ENCODE results near the gene RANGRF.

The RANGRF gene

DNA sequence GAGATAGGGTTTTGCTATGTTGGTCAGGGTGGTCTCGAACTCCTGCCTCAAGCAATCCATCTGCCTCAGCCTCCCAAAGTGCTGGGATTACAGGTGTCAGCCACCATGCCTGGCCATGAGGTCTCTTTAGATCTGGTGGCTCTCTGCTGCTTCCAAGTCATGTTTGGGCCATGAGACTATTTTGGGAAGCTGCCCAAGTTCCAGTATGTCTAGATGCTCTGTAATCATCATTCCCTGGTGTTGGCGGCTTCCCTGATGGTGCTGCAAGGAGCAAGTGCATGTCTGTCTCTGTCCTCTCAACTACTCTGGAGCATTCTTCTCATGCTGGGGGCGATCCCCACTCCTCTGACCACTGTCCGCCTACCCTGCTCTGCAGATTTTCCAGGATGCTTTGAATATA lies 44.8 kb downstream of the RANGRF start:
- no peak overlapping the region for H3K9ac ChIP-seq (ENCODE audit: low read length)
- no peak overlapping the region for H2AFZ ChIP-seq (ENCODE audit: low read length)
- no peaks in the 10 kb centered on the region for H3F3A ChIP-seq (ENCODE audit: insufficient read depth, low read length)
- H3K4me3 ChIP-seq (ENCODE audit: low read length) = no peak overlapping the region
- no peak for DNase-seq
- TF ChIP-seq EZH2phosphoT487 (IDR thresholded peaks at IDR 0.05; ENCODE audit: low read length) = no peak
- TF ChIP-seq CTCF (IDR thresholded peaks at IDR 0.05; ENCODE audit: low read length) = no peak
- no peak for TF ChIP-seq EZH2 (optimal IDR thresholded peaks at IDR 0.05; ENCODE audit: low read depth, low read length)
- H4K20me1 ChIP-seq (ENCODE audit: insufficient read depth, low read length) = no peaks in the 10 kb centered on the region
- no peaks in the 10 kb centered on the region for H3K9me3 ChIP-seq (replicated peaks; ENCODE audit: insufficient read depth, low read length)
- no peak overlapping the region for H3K4me2 ChIP-seq (ENCODE audit: low read depth, low read length)
- H3K4me1 ChIP-seq (ENCODE audit: low read length) = no peaks in the 10 kb centered on the region
- no peaks in the 10 kb centered on the region for H3K36me3 ChIP-seq (replicated peaks; ENCODE audit: insufficient read depth, low read length)
- 0 out of 2 replicates have a peak, but pooled peaks cover under 1% of the 10 kb centered on the region for H3K27me3 ChIP-seq (replicated peaks; ENCODE audit: insufficient read depth, low read length)
- H3K27ac ChIP-seq (ENCODE audit: low read length) = no peak overlapping the region
- no peaks in the 10 kb centered on the region for H3K79me2 ChIP-seq (ENCODE audit: low read length)
- no peaks in the 10 kb centered on the region for H3K9me2 ChIP-seq (replicated peaks; ENCODE audit: insufficient read depth, low read length)

GRCh38 chr17:8337802-8338752 lies 49.6 kb downstream of the RANGRF start:
- Histone ChIP-seq H3K4me3 (ENCODE audit: low read length) (no peak overlapping the region), H3K4me2 (ENCODE audit: low read depth, low read length) (no peak overlapping the region)

DNA sequence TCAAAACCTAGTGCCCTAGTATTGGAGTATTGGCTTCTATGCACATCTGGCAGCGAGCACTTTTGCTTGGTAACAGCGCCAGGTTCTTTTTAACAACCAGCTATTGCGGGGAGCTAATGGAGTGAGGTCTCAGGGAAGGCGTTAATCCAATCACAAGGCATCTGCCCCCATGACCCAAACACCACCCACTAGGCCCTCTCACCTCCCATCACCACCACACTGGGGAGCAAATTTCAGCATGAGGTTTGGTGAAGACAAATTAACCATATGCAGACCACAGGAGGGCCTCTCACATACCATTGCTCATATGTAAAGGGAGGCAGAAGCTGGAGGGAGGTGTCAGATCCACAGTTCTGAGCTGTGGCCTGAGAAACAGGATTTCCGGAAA lies 50.3 kb downstream of the RANGRF start:
- no peaks in the 10 kb centered on the region for H3K4me1 ChIP-seq (ENCODE audit: low read length)
- H3K36me3 ChIP-seq (replicated peaks; ENCODE audit: insufficient read depth, low read length) = no peaks in the 10 kb centered on the region
- H3F3A ChIP-seq (ENCODE audit: insufficient read depth, low read length) = no peaks in the 10 kb centered on the region
- no peak overlapping the region for H3K27ac ChIP-seq (ENCODE audit: low read length)
- no peak overlapping the region for H2AFZ ChIP-seq (ENCODE audit: low read length)
- no peaks in the 10 kb centered on the region for H3K9me3 ChIP-seq (replicated peaks; ENCODE audit: insufficient read depth, low read length)
- TF ChIP-seq EZH2phosphoT487 (IDR thresholded peaks at IDR 0.05; ENCODE audit: low read length) (no peak), EZH2 (optimal IDR thresholded peaks at IDR 0.05; ENCODE audit: low read depth, low read length) (no peak), CTCF (IDR thresholded peaks at IDR 0.05; ENCODE audit: low read length) (no peak)
- H3K9me2 ChIP-seq (replicated peaks; ENCODE audit: insufficient read depth, low read length) = no peaks in the 10 kb centered on the region
- H3K4me2 ChIP-seq (ENCODE audit: low read depth, low read length) = no peak overlapping the region
- no peaks in the 10 kb centered on the region for H4K20me1 ChIP-seq (ENCODE audit: insufficient read depth, low read length)
- H3K4me3 ChIP-seq (ENCODE audit: low read length) = no peak overlapping the region
- no peaks in the 10 kb centered on the region for H3K79me2 ChIP-seq (ENCODE audit: low read length)
- H3K27me3 ChIP-seq (replicated peaks; ENCODE audit: insufficient read depth, low read length) = no peaks in the 10 kb centered on the region
- no peak for DNase-seq
- no peak overlapping the region for H3K9ac ChIP-seq (ENCODE audit: low read length)

More at GRCh38 chr17:8337802-8338752, 49.6 kb downstream of the RANGRF start:
- Histone ChIP-seq H3K4me1 (ENCODE audit: low read length) (no peaks in the 10 kb centered on the region), H3K9me3 (replicated peaks; ENCODE audit: insufficient read depth, low read length) (no peaks in the 10 kb centered on the region), H3K27ac (ENCODE audit: low read length) (no peak overlapping the region), H3K36me3 (replicated peaks; ENCODE audit: insufficient read depth, low read length) (no peaks in the 10 kb centered on the region), H2AFZ (ENCODE audit: low read length) (no peak overlapping the region), H3K9ac (ENCODE audit: low read length) (no peak overlapping the region), H3F3A (ENCODE audit: insufficient read depth, low read length) (no peaks in the 10 kb centered on the region), H3K9me2 (replicated peaks; ENCODE audit: insufficient read depth, low read length) (no peaks in the 10 kb centered on the region), H3K27me3 (replicated peaks; ENCODE audit: insufficient read depth, low read length) (no peaks in the 10 kb centered on the region), H4K20me1 (ENCODE audit: insufficient read depth, low read length) (no peaks in the 10 kb centered on the region), H3K79me2 (ENCODE audit: low read length) (no peaks in the 10 kb centered on the region)
- DNase-seq = no peak
- no peak for TF ChIP-seq CTCF (IDR thresholded peaks at IDR 0.05; ENCODE audit: low read length)
- no peak for TF ChIP-seq EZH2phosphoT487 (IDR thresholded peaks at IDR 0.05; ENCODE audit: low read length)
- no peak for TF ChIP-seq EZH2 (optimal IDR thresholded peaks at IDR 0.05; ENCODE audit: low read depth, low read length)
